ENCODE results near the gene PXDC1. TPM values are rescaled to one million over a fixed set of nuclear protein-coding genes. Genes with fewer than 3 reads are reported as not detected.
"Not testable (repeated sequence)": the region's sequence is repeated elsewhere in the genome, so short reads cannot be mapped to it uniquely, and the experiment has no call there.

Gene PXDC1
- total RNA-seq, 1 experiment from 2014 or later: 27.6 TPM

DNA sequence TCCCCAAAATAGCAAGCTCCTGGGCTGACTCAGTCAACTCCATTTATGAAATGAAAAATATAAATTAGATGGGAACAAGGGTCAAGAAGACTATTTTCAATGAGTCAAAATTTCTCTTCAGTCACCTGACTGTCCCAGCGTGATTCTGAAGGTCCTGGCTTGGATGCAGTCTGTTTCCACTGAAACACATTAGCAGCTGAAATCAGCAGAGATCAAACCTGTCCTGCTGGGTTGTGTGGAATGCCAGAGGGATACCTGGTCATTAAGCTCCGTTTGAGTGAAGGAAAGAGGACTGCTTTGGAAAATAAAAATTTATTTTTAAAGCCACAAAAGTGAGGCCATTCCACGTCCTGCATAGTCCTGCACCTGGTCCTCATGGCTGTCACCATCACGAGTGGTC is 37.4 kb downstream of the PXDC1 start:
- no peak for DNase-seq (ENCODE audit: low read depth)

- no peak for DNase-seq (ENCODE audit: low read depth)
Observed at GRCh38 chr6:3712827-3713665, 38.5 kb downstream of the PXDC1 start.

GRCh38 chr6:3711776-3712175 is 39.7 kb downstream of the PXDC1 start:
- DNase-seq (ENCODE audit: low read depth): no peak

DNA sequence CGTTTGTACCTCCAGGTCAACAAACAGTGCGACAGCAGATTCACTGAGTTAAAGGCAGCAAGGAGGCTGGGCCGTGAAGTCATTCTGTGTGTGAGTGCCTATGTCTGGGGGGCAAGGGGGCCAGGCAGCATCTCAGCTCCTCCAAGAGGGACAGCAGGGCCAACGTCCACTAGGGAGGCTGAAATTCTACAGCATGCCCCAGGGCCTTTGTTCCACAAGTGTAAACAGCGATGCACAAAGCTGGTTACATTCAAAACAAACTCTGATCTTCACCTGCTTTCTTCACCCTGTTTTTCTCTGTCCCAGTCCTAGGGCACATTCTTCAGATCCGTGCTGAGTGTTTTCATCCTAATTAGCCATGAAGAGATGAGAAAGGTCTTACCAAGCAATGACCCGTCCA is 41.1 kb downstream of the PXDC1 start:
- DNase-seq (ENCODE audit: low read depth): no peak

- no peak for DNase-seq (ENCODE audit: low read depth)
Observed at GRCh38 chr6:3708540-3708939, 43.0 kb downstream of the PXDC1 start.

- no peak for DNase-seq (ENCODE audit: low read depth)
Observed at GRCh38 chr6:3707751-3708412, 43.6 kb downstream of the PXDC1 start.

DNA sequence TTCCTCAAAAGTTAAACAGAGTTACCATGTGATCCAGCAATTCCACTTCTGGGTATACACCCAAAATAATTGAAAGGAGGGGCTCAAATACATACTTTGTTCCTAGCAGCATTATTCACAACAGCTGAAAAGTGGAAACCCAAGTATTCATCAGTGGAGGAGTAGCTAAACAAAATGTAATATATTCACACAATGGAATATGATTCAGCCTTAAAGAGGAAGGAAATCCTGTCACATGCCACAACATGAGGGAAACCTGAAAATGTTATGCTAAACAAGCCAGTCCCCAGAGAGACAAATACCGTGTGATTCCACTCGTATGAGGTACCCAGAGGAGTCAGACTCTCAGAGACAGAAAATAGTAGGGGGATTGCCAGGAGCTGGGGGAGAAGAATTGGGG is 44.5 kb downstream of the PXDC1 start:
- DNase-seq (ENCODE audit: low read depth): peak; percentile 27

DNA sequence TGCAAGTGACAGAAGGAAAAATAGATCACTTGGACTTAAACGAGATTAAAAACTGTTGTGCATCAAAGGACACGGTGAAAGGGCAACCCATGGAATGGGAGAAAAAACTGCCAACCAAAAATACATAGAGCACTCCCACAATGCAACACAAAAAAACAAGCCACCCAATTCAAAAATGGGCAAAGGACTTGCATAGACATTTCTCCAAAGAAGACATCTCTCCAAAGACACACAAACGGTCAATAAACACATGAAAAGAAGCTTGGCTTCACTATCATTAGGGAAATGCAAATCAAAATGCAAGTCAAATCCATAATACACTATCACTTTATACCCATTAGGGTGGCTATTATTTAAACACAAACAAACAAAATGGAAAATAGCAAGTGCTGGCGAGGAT is 45.0 kb downstream of the PXDC1 start:
- DNase-seq (ENCODE audit: low read depth): no peak

DNA sequence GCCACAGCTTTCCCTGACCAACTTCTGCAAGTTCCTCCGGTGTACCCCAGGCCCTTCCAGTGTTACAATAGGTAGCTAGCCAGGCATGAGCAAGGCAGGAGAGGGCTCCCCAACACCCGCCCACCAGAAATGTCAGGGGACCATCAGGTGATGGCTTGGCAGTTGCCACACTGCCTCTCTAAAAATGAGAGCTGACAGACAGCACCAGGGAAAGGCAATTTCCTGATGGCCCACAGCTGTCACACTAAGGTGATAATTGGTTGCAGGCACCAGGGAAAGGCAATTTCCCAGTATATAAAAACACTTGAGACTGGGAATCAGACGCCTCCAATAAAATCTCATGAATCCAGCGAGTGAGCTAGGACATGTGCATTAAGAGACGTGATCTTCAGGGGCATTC is 49.9 kb downstream of the PXDC1 start:
- DNase-seq (ENCODE audit: low read depth): no peak

DNA sequence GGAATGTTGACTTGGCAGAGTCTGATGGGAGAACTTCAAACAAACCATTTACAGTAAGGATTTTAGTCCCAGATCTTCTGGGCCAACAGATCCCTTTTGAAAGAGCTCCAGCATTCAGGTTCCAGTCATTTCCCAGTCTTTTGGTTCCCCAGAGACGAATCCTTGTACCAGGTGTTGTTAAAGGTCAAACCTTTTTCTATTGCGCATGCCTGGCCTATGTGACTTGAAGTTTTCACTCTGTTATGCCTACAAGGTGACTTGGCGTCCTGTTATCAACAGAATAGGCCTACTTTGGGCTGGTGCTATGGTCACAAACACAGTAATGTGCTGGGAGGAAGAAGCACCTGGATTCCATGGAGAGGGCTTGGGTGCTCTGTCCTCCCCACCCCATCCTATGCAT is 52.3 kb downstream of the PXDC1 start:
- no peak for DNase-seq (ENCODE audit: low read depth)

DNA sequence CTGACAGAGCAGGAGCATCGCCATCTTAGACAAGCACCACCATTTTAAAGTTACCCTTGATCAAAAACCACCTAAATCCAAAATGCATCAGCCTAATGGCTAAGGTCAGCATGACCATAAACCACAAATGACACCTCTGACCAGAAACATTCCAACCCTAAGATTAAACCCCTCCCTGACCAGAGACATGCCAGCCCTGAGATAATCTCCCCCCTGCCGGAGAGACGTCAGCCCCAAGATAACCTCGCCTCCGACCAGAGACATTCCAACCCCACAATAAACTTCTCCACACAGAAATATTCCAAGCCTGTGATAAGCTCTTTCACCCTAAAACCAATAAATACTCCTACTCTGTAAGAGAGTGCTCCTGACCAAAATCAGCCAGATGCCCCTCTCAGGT is 53.5 kb downstream of the PXDC1 start:
- DNase-seq (ENCODE audit: low read depth): no peak

- peak; percentile 47 for DNase-seq (ENCODE audit: low read depth)
Observed at GRCh38 chr6:3697609-3698008, 53.9 kb downstream of the PXDC1 start.

DNA sequence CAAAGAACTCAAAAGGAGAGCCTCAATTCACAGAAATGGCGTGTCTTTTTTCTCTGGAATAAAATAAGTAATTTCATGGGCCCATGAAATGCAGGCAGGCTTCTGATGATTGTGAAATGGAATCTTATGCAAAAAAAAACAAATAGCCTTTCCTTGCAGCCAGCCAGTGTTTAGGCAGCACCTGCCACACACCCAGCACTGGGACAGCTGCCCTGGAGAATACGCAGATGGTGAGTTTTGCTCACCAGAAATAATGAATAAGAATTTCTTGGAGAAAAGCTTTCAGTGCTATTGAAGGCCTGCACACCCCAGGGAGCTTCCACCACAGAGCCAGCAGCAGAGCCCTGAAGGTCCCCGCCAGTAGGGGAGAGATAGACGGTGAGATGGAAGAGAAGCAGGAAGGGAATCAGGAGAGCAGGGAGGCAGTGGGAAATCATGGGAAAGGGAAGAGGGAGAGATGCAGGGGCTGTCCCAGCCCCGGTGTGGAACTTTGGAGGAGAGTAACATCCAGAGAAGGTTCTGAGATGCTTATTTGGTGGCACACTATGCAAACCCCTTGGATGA is 54.9 kb downstream of the PXDC1 start:
- no peak for DNase-seq (ENCODE audit: low read depth)

GRCh38 chr6:3695065-3695817 is 56.3 kb downstream of the PXDC1 start:
- DNase-seq (ENCODE audit: low read depth): no peak

- no peak for DNase-seq (ENCODE audit: low read depth)
Observed at GRCh38 chr6:3693831-3694230, 57.7 kb downstream of the PXDC1 start.

DNA sequence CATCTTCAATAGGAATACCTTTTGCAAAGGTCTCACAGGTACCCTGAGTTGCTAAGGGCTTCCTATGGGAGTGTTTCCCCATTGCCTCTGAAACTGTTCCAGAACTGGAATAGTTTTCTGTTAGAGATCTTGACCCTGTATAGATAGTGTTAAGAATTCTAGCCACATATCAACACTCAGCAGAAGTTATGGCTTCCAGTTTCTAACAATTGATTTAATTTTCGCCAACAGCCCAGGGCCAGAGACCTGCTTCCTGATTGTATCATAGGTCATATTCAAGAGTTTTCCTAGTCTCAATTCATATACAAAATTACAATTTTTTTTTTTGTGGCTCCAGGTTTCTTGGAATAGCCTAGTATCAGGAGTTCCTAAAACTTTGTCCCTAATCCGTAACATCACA is 61.0 kb downstream of the PXDC1 start:
- DNase-seq (ENCODE audit: low read depth): no peak

DNA sequence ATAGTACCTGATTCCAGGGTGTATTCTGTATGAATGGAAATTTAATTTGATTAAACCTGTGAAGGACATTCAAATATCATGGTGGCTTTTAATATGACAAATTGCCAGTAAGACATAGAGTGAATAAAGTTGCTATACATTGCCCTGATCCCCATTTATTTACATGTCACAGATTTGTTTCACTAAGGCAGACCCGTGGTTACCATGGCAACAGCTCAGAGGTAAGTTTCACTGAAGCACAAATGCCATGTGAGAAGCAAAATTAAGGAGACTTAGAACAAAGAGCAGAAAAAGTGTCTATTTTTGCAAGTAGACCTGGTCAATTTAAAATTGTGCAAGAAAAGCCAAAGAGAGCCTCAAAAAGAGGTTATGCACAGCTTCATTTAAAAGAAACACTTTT is 63.7 kb downstream of the PXDC1 start:
- DNase-seq (ENCODE audit: low read depth): no peak

GRCh38 chr6:3683331-3683730 is 68.2 kb downstream of the PXDC1 start:
- DNase-seq (ENCODE audit: low read depth): no peak

- DNase-seq (ENCODE audit: low read depth): no peak
Observed at GRCh38 chr6:3678946-3679345, 72.6 kb downstream of the PXDC1 start.

- not testable (repeated sequence) for DNase-seq (ENCODE audit: low read depth)
Observed at GRCh38 chr6:3677751-3678150, 73.8 kb downstream of the PXDC1 start.

- DNase-seq (ENCODE audit: low read depth): not testable (repeated sequence)
Observed at GRCh38 chr6:3677351-3677750, 74.2 kb downstream of the PXDC1 start.
